ENCODE results near the gene FSTL4.

FSTL4 gene

DNA sequence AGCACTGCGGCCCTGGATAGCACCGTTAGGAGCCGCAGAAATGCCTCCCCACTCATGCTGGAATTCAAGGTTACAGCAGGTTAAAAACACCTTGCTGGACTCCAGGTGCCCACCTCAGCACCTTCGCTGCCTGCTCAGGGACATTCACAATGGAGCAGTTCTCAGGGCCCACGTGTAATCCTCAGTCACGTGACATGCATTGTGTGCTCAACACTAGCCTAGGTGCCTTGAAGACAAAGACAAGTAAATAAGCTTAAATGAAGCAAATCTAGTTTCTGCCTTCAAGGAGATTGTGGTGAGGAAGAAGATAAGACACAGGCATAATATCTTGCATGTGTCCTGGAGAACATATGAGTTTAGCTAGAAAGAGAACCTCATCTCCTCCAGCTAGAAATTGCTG, 82.1 kb downstream of the FSTL4 start:
- ATAC-seq (replicated peaks) = no peak
- Mint-ChIP-seq H3K27ac (no peak overlapping the region), H3K27me3 (peaks cover 18 to 26% of the 10 kb centered on the region in 2 donors), H3K4me3 (no peak overlapping the region), H3K9me3 (no peaks in the 10 kb centered on the region), H3K36me3 (ENCODE audit: insufficient read depth) (no peaks in the 10 kb centered on the region), H3K4me1 (ENCODE audit: low read depth in 2 of 2) (no peaks in the 10 kb centered on the region)
- DNase-seq = no peak

DNA sequence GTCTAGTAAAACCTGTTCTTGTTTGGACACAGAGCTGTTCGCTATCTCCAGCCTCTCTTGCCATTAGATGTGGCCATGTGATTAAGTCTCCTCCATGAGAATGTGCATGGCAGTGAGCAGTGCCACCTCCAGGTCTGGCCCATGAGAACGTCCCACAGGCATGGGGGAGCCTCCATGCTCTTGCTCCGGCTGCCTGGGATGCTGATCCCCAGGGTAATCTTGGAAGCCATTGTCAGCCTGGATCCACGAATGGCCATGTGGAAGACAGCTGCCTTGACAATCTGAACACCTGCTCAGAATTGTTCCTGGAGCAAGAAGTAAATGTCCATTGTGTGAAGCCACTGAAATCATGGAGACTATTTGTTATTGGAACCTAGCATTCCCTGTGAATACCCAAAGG, 83.5 kb downstream of the FSTL4 start:
- Mint-ChIP-seq H3K4me1 (ENCODE audit: low read depth in 2 of 2) (peaks cover 0 to 1% of the 10 kb centered on the region in 2 donors), H3K9me3 (no peaks in the 10 kb centered on the region), H3K4me3 (no peak overlapping the region)

DNA sequence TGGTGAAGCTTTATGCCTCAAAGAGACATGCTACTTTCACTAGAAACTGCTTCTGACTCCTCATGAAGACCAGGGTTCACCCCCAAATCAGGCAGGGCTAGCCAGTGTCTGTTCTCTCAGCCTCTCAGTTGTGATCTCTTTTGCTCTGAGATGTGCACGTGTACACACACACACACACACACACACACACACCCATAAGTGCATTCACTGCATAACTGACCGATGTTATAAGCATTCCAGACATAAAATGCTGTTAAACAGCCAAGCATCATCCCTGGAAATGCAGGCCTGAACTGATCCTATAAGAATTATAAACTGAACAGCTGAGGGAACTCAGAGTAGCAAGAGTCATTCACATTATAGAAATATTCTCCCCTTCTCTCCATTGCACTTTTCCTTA, 85.0 kb downstream of the FSTL4 start:
- Mint-ChIP-seq H3K36me3 (ENCODE audit: insufficient read depth) (no peaks in the 10 kb centered on the region), H3K27me3 (peaks cover 35 to 37% of the 10 kb centered on the region in 2 donors), H3K9me3 (no peaks in the 10 kb centered on the region), H3K4me1 (ENCODE audit: low read depth in 2 of 2) (peaks cover 0 to 3% of the 10 kb centered on the region in 2 donors), H3K27ac (no peak overlapping the region), H3K4me3 (no peak overlapping the region)
- no peak for ATAC-seq (replicated peaks)
- DNase-seq = no peak

More for the DNA sequence above, 83.5 kb downstream of the FSTL4 start:
- Mint-ChIP-seq H3K27me3 (peaks cover 29 to 30% of the 10 kb centered on the region in 2 donors), H3K27ac (no peak overlapping the region), H3K36me3 (ENCODE audit: insufficient read depth) (no peaks in the 10 kb centered on the region)
- ATAC-seq (replicated peaks) (no peak), DNase-seq (no peak)

DNA sequence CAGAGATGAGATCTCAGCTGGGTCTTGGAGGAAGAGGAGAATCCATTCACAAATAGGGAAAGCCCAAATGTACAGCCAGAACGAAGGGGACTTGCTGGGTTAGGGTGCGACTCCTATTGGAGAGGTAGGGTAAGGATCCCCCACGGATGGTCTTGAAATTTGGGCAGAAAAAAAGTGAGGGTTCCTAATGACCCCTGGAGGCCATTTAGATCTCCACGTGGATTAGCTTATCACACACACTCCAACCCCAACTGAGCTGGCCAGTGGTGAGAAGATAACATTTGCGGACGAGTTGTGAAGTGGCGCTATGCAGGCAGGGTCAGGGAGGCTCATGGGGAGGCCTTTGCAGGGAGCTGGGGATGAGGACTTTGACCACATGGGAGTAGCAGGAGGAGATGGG, 86.0 kb downstream of the FSTL4 start:
- H3K4me3 Mint-ChIP-seq = no peak overlapping the region
- H3K4me1 Mint-ChIP-seq (ENCODE audit: low read depth in 2 of 2) = peaks cover 0 to 3% of the 10 kb centered on the region in 2 donors

DNA sequence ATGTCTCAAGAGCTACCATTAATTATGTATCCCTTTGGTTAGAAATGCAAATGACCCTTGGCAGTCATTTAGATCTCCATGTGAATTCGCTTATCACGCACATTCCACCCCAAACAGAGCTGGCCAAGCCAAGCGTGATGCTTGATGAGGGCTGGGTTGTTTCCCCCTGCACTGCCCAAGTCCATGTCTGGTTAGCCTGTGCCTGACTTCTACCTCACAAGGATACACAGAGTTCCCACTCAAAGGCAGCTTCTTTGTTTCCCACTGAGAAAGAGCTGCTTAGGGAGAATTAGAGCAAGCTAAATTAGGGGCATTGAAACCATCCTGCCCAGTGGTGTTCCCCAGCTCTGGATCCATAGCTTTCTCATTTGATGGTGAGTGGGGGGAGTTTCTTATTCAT, 87.2 kb downstream of the FSTL4 start:
- H3K4me1 Mint-ChIP-seq (ENCODE audit: low read depth in 2 of 2) = peaks cover 0 to 3% of the 10 kb centered on the region in 2 donors
- no peak for ATAC-seq (replicated peaks)
- H3K27me3 Mint-ChIP-seq = peaks cover 35 to 39% of the 10 kb centered on the region in 2 donors
- no peaks in the 10 kb centered on the region for H3K36me3 Mint-ChIP-seq (ENCODE audit: insufficient read depth)
- DNase-seq = no peak
- H3K9me3 Mint-ChIP-seq = no peaks in the 10 kb centered on the region
- no peak overlapping the region for H3K4me3 Mint-ChIP-seq
- no peak overlapping the region for H3K27ac Mint-ChIP-seq

More for the DNA sequence above, 86.0 kb downstream of the FSTL4 start:
- no peaks in the 10 kb centered on the region for H3K36me3 Mint-ChIP-seq (ENCODE audit: insufficient read depth)
- no peaks in the 10 kb centered on the region for H3K9me3 Mint-ChIP-seq
- ATAC-seq (replicated peaks) (no peak), DNase-seq (no peak)
- peaks cover 35 to 39% of the 10 kb centered on the region in 2 donors for H3K27me3 Mint-ChIP-seq
- H3K27ac Mint-ChIP-seq = no peak overlapping the region

DNA sequence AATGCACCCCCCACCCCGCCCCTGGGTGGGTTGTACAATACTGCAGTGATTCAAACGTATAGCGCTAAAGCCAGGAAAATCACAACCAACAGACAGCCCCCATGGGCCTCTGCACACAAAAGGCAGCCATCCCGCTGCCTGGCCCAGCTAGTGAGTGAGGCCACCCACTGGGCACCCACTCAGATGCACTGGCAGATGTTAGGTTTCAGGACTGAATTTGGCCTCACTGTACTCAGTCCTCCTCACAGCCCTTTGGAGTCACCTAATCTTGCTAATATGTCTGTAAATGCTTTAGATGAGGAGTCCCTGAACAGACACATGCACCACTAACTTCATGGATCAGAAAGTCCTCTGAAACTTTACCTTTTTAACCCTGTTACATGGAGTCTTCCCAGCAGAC, 87.7 kb downstream of the FSTL4 start:
- no peaks in the 10 kb centered on the region for H3K9me3 Mint-ChIP-seq
- peaks cover 0 to 3% of the 10 kb centered on the region in 2 donors for H3K4me1 Mint-ChIP-seq (ENCODE audit: low read depth in 2 of 2)
- ATAC-seq (replicated peaks) = no peak
- H3K27ac Mint-ChIP-seq = no peak overlapping the region
- no peak overlapping the region for H3K4me3 Mint-ChIP-seq
- peaks cover 35 to 39% of the 10 kb centered on the region in 2 donors for H3K27me3 Mint-ChIP-seq
- no peaks in the 10 kb centered on the region for H3K36me3 Mint-ChIP-seq (ENCODE audit: insufficient read depth)
- DNase-seq = no peak

DNA sequence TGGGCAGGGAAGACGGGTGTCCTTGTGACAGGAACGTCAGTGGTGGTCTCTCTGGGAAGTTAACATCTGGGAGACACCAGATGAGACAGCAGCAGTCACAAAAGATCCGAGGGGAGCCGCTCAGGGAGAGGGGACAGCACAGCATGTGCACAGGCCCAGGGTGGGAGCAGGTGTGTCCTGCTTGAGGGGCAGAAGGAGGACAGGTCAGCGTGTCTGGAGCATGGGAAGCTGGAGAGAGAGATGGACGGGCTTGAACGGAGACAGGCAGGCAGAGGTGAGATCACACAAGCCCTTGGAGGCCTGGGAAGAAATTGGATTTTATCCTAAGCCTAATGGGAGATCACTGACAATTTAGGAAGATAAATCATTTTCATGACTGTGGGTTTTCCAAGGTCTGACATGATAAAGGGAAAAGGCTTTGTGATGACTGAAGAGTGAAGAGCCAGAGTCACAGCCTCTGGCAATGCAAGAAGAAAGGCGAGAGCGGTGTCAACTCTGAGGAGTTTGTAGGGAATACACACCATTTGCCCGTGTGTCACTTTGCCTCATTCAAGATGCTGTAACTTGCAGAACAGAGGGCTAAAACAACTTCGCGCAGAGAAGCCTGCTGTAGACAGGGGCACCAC, 88.3 kb downstream of the FSTL4 start:
- Mint-ChIP-seq H3K36me3 (ENCODE audit: insufficient read depth) (no peaks in the 10 kb centered on the region), H3K27me3 (peaks cover 35 to 39% of the 10 kb centered on the region in 2 donors), H3K4me3 (no peak overlapping the region), H3K9me3 (no peaks in the 10 kb centered on the region), H3K27ac (no peak overlapping the region), H3K4me1 (ENCODE audit: low read depth in 2 of 2) (peaks cover 0 to 3% of the 10 kb centered on the region in 2 donors)
- DNase-seq = no peak
- ATAC-seq (replicated peaks) = no peak

DNA sequence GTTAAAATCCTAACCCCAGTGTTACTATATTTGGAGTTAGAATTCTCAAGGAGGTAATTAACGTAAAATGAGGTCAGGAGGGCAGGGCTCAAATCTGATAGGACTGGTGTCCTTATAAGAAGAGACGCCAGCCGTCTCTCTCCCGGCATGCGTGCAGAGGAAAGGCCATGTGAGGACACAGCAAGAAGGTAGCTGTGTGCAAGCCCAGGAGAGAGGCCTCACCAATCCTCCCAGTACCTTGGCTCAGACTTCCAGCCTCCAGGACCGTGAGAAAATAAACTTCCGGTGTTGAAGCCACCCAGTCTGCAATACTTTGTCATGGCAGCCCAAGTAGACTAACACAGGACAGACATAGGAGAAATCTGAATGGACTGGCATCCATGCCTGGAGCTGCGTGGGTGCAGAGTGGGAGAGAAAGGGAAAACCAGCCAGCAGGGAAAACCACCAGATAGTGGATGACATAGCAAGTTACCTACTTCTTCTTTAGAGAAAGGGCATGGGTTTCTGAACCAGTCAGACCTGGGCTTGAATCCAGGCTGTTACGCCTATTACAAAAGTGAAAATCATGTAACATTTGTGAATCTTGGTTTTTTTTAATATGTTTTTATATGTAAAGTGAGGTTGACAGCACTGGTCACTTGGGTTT, 89.2 kb downstream of the FSTL4 start:
- no peaks in the 10 kb centered on the region for H3K9me3 Mint-ChIP-seq
- ATAC-seq (replicated peaks) (no peak), DNase-seq (no peak)
- no peak overlapping the region for H3K27ac Mint-ChIP-seq
- H3K27me3 Mint-ChIP-seq = peaks cover 35 to 39% of the 10 kb centered on the region in 2 donors
- H3K4me1 Mint-ChIP-seq (ENCODE audit: low read depth in 2 of 2) = peaks cover 0 to 3% of the 10 kb centered on the region in 2 donors
- no peaks in the 10 kb centered on the region for H3K36me3 Mint-ChIP-seq (ENCODE audit: insufficient read depth)
- H3K4me3 Mint-ChIP-seq = no peak overlapping the region

DNA sequence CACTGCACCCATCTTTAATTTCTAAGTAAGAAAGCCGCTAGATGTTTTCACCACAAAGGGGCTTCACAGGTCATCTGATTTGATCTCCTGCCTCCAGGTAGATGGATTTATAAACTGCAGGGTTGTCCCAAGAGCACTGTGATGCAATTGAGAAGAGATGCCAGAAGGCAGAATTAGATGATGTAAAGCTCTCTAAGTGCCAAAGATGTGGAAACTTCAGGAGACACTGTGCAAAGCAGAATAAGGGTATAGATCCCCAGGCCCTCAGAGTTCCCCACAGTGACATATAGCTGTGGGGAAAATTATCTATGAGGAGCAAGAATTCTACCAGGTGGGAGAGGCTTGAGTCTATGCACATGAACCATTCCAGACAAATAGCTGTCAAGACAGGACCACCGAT, 90.5 kb downstream of the FSTL4 start:
- no peak for DNase-seq

DNA sequence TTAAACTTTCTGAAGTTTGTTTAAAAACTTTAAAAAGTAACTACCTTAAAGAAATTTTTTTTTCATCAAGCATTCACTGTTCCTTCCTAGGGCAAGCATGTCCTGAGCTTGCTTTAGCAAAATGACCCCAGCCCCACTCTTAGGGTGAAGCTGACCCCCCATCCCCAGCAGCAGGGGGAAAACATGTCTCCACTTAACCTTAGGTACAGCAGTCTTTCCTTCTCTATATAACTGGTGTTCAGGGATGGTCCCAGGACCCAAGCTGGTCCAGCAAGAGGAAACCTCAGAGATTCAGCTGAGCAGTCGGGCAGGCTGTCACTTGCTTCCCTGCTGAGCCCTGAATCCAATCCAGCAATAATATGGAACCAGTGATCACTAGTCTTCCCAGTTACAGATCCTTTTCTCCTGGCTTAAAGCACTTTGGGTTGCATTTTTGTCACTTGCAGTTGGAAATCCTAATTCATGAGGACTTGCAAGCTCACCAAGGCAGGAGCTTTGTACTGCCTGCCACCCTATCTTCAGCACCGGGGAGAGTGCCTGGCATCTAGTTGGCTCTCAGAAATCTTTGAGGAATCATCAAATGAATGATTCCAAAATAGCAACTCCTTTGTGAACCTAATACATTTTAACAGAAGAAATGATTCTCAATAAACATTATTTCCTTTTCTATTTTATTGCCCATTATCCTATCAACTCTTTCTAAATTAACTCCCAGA, 91.2 kb downstream of the FSTL4 start:
- DNase-seq (no peak), ATAC-seq (replicated peaks) (no peak)
- Mint-ChIP-seq H3K4me1 (ENCODE audit: low read depth in 2 of 2) (peaks cover 0 to 3% of the 10 kb centered on the region in 2 donors), H3K36me3 (ENCODE audit: insufficient read depth) (no peaks in the 10 kb centered on the region), H3K27ac (no peak overlapping the region), H3K27me3 (peaks cover 28 to 36% of the 10 kb centered on the region in 2 donors), H3K4me3 (no peak overlapping the region), H3K9me3 (no peaks in the 10 kb centered on the region)

More for the DNA sequence above, 90.5 kb downstream of the FSTL4 start:
- H3K4me3 Mint-ChIP-seq = no peak overlapping the region
- peaks cover 0 to 3% of the 10 kb centered on the region in 2 donors for H3K4me1 Mint-ChIP-seq (ENCODE audit: low read depth in 2 of 2)
- no peaks in the 10 kb centered on the region for H3K9me3 Mint-ChIP-seq
- no peak overlapping the region for H3K27ac Mint-ChIP-seq
- H3K36me3 Mint-ChIP-seq (ENCODE audit: insufficient read depth) = no peaks in the 10 kb centered on the region
- peaks cover 34 to 37% of the 10 kb centered on the region in 2 donors for H3K27me3 Mint-ChIP-seq
- no peak for ATAC-seq (replicated peaks)

DNA sequence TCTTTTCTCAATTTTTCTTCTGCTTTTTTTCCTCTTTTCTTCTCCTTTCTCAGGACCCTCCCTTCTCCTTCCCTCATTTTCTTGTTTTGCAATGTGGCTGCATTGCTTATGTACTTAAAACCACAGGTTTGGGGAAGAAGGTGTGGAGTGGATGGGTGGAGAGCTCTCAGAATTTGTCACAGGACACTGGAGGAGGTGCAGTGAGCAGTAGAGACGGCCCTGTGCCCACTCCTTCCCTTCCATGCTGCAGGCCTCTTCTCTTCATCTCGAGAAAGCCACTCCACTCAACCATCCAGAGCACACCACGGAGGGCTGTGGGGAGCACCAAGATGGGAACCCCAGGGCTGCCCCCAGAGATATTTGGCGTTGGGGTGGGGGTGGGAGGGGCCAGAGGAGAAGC, 92.3 kb downstream of the FSTL4 start:
- no peak for DNase-seq
- Mint-ChIP-seq H3K4me1 (ENCODE audit: low read depth in 2 of 2) (peaks cover 0 to 3% of the 10 kb centered on the region in 2 donors), H3K36me3 (ENCODE audit: insufficient read depth) (no peaks in the 10 kb centered on the region), H3K4me3 (no peak overlapping the region), H3K27me3 (peaks cover 17 to 27% of the 10 kb centered on the region in 2 donors), H3K27ac (no peak overlapping the region), H3K9me3 (no peaks in the 10 kb centered on the region)
- ATAC-seq (replicated peaks) = no peak

DNA sequence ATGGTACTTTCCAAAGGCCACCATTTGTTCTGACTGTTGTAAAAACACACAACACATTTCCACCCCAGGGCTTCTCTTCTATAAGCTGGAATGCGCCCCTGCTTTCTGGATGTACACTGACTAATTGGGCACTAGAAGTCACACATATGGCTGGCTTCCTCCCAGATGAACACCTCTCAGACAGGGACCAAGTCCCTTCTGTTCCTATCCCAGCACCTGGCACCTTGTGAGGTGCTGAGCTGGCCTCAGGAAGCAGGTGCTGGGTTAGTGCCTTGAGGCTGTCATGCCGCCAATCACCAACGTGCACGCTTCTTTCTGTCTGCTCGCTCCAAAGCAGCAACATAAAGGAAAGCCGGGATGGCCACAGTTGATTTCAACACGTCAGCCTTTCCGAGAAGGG, 93.2 kb downstream of the FSTL4 start:
- Mint-ChIP-seq H3K27me3 (peaks cover 8 to 19% of the 10 kb centered on the region in 2 donors), H3K27ac (no peak overlapping the region), H3K9me3 (no peaks in the 10 kb centered on the region), H3K36me3 (ENCODE audit: insufficient read depth) (no peaks in the 10 kb centered on the region), H3K4me3 (no peak overlapping the region), H3K4me1 (ENCODE audit: low read depth in 2 of 2) (peaks cover 0 to 3% of the 10 kb centered on the region in 2 donors)
- no peak for ATAC-seq (replicated peaks)
- no peak for DNase-seq

DNA sequence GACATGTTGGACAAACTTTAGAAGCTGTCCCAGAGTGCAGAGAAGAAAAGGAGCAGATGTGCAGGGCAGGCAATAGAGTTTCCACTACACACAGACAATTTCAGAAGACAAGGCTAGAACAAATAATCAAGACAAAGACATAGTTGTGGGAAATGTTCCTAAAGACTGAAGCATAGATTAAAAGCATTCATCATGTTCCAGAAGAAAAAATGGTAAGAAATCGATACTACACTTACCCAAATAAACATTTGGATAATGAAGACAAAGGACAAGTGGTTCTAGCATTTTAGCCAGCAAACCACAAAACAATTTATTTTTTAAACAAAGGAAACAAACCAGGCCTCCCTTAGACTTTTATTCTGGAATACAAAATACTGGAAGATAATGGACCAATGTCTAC, 97.9 kb downstream of the FSTL4 start:
- Mint-ChIP-seq H3K27me3 (peaks cover 25 to 31% of the 10 kb centered on the region in 2 donors), H3K4me1 (ENCODE audit: low read depth in 2 of 2) (no peaks in the 10 kb centered on the region), H3K4me3 (no peak overlapping the region), H3K36me3 (ENCODE audit: insufficient read depth) (no peaks in the 10 kb centered on the region), H3K27ac (no peak overlapping the region), H3K9me3 (no peaks in the 10 kb centered on the region)
- no peak for ATAC-seq (replicated peaks)
- DNase-seq = no peak

DNA sequence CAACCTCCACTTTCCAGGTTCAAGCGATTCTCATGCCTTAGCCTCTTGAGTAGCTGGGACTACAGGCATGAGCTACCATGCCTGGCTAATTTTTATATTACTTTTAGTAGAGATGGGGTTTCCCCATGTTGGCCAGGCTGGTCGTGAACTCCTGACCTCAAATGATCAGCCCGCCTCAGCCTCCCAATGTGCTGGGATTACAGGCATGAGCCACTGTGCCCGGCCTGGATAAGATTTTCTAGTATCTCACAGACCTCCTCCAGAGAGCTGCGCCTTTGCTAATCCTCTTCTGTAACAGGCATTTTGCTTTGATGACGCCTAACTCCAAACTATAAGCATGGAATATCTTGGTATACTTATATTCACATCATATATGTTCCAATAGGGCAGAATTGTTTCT, 99.4 kb downstream of the FSTL4 start:
- peaks cover 25 to 31% of the 10 kb centered on the region in 2 donors for H3K27me3 Mint-ChIP-seq
- DNase-seq (no peak), ATAC-seq (replicated peaks) (no peak)
- H3K36me3 Mint-ChIP-seq (ENCODE audit: insufficient read depth) = no peaks in the 10 kb centered on the region
- peaks cover 0 to 4% of the 10 kb centered on the region in 2 donors for H3K4me1 Mint-ChIP-seq (ENCODE audit: low read depth in 2 of 2)
- H3K27ac Mint-ChIP-seq = no peak overlapping the region
- H3K4me3 Mint-ChIP-seq = no peak overlapping the region
- H3K9me3 Mint-ChIP-seq = no peaks in the 10 kb centered on the region
